SH-SY5Y (cell line): ENCODE measurements around the gene ASB10.

ENCODE experiments used
- GATA2 ChIP-seq: IDR thresholded peaks from 2 replicates; pipeline ENCODE4 v1.6.1; 2011; ENCODE audit warnings: mild to moderate bottlenecking, low read depth, low read length
- GATA3 ChIP-seq: IDR thresholded peaks from 2 replicates; pipeline ENCODE4 v1.6.1; 2011; ENCODE audit warnings: low read depth, mild to moderate bottlenecking, low read length, moderate library complexity

DNA sequence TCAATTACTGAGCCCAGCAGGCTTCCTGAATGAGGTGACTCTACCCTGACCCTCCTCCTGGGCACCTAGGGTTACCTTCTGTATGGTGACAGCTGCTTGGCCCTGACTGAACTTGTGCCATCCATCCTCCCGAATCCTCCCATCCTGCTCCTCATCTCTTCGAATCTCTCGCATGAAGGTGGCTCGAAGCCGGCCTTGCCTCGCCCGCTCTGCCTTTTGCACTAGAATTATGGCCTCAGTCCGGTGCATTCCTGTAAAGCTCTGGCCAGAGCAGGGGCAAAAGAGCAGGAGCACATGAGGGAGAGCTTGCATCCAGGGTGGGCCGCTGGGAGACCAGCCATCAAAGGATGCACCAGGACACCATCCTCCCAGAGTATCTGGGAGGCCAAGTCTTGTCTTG, 15.8 kb upstream of the ASB10 start:
- TF ChIP-seq GATA3 (no peak), GATA2 (no peak)
